ENCODE results near the gene GPR157.

The GPR157 gene

GRCh38 chr1:9135073-9135836 is 6.4 kb upstream of the GPR157 start:
- no peak for DNase-seq
- TF ChIP-seq CTCF (IDR thresholded peaks at IDR 0.05; ENCODE audit: low read depth, low read length, missing control alignments): no peak
- in situ Hi-C loops (cut with HindIII; ENCODE audit: low pct_ligation_motif_present, low sequenced_read_pairs): no loop called here
- no peaks in the 10 kb centered on the region for H3K36me3 ChIP-seq (replicated peaks)
- no peak overlapping the region for H3K4me3 ChIP-seq (ENCODE audit: low read depth, low read length)
- no peak overlapping the region for H3K27ac ChIP-seq
- no peaks in the 10 kb centered on the region for H3K27me3 ChIP-seq (replicated peaks)

GRCh38 chr1:9133870-9134585 is 5.1 kb upstream of the GPR157 start:
- H3K27me3 ChIP-seq (replicated peaks): no peaks in the 10 kb centered on the region
- no peaks in the 10 kb centered on the region for H3K36me3 ChIP-seq (replicated peaks)
- no peak overlapping the region for H3K4me3 ChIP-seq (ENCODE audit: low read depth, low read length)
- no peak overlapping the region for H3K27ac ChIP-seq
- no peak for DNase-seq
- no peak for TF ChIP-seq CTCF (IDR thresholded peaks at IDR 0.05; ENCODE audit: low read depth, low read length, missing control alignments)
- in situ Hi-C loops (cut with HindIII; ENCODE audit: low pct_ligation_motif_present, low sequenced_read_pairs): no loop called here

GRCh38 chr1:9129266-9130041 is 552 bp upstream of the GPR157 start:
- no peak for DNase-seq
- Histone ChIP-seq H3K36me3 (replicated peaks) (no peaks in the 10 kb centered on the region), H3K4me3 (ENCODE audit: low read depth, low read length) (peak overlapping the region; percentile 53), H3K27me3 (replicated peaks) (no peaks in the 10 kb centered on the region), H3K27ac (no peak overlapping the region)
- TF ChIP-seq CTCF (IDR thresholded peaks at IDR 0.05; ENCODE audit: low read depth, low read length, missing control alignments): no peak
- in situ Hi-C loops (cut with HindIII; ENCODE audit: low pct_ligation_motif_present, low sequenced_read_pairs): no loop called here

GRCh38 chr1:9128166-9128519 is 759 bp downstream of the GPR157 start:
- Histone ChIP-seq H3K27ac (no peak overlapping the region), H3K36me3 (replicated peaks) (no peaks in the 10 kb centered on the region), H3K4me3 (ENCODE audit: low read depth, low read length) (peak overlapping the region; percentile 55), H3K27me3 (replicated peaks) (no peaks in the 10 kb centered on the region)
- no peak for DNase-seq
- TF ChIP-seq CTCF (IDR thresholded peaks at IDR 0.05; ENCODE audit: low read depth, low read length, missing control alignments): no peak
- in situ Hi-C loops (cut with HindIII; ENCODE audit: low pct_ligation_motif_present, low sequenced_read_pairs): no loop called here

GRCh38 chr1:9127395-9128165 is 1.3 kb downstream of the GPR157 start:
- in situ Hi-C loops (cut with HindIII; ENCODE audit: low pct_ligation_motif_present, low sequenced_read_pairs): no loop called here
- H3K36me3 ChIP-seq (replicated peaks): no peaks in the 10 kb centered on the region
- DNase-seq: no peak
- H3K27me3 ChIP-seq (replicated peaks): no peaks in the 10 kb centered on the region
- no peak for TF ChIP-seq CTCF (IDR thresholded peaks at IDR 0.05; ENCODE audit: low read depth, low read length, missing control alignments)
- H3K27ac ChIP-seq: no peak overlapping the region
- H3K4me3 ChIP-seq (ENCODE audit: low read depth, low read length): peak overlapping the region; percentile 55
